Neutrophil (primary cell): ENCODE data around the gene NPAS2.

Experiments
- H3K27ac ChIP-seq: fragments of 200-600 bp; sonication (generic); 2 replicates; pipeline ENCODE4 v1.5.1; 2016; ENCODE audit warnings: mild to moderate bottlenecking, moderate library complexity
- H3K27me3 ChIP-seq: fragments of 200-600 bp; sonication (generic); 2 replicates; pipeline ENCODE4 v1.6.0; 2016; ENCODE audit warnings: mild to moderate bottlenecking
- H3K36me3 ChIP-seq: fragments of 200-600 bp; sonication (generic); 2 replicates; pipeline ENCODE4 v1.5.1; 2017
- H3K4me1 ChIP-seq, 2 experiments: fragments of 200-600 bp in 1 of 2; sonication (generic) in 1 of 2; 1 replicate in 1 of 2; 2 replicates in 1 of 2; pipeline versions ENCODE4 v1.5.1 to v1.6.1; 2013 to 2016; ENCODE audit warnings: low read depth in 1 of 2, low read length in 1 of 2, mild to moderate bottlenecking in 1 of 2, moderate library complexity in 1 of 2; ENCODE audit not compliant: control insufficient read depth in 1 of 2, insufficient read depth in 1 of 2
- H3K4me3 ChIP-seq, 2 experiments: fragments of 200-600 bp in 1 of 2; sonication (generic) in 1 of 2; 1 replicate in 1 of 2; 2 replicates in 1 of 2; pipeline ENCODE4 v1.5.1; 2013 to 2016; ENCODE audit warnings: low read depth in 1 of 2, low read length in 1 of 2, mild to moderate bottlenecking in 1 of 2, moderate library complexity in 1 of 2
- H3K9me3 ChIP-seq: fragments of 200-600 bp; sonication (generic); 2 replicates; pipeline ENCODE4 v1.5.1; 2016
- TF ChIP-seq, protein P1 (sequence below): fragments of 200-600 bp; sonication (generic); IDR thresholded peaks from 2 replicates; pipeline ENCODE4 v1.5.1; 2016; ENCODE audit warnings: antibody characterized with exemption

NPAS2 gene

DNA sequence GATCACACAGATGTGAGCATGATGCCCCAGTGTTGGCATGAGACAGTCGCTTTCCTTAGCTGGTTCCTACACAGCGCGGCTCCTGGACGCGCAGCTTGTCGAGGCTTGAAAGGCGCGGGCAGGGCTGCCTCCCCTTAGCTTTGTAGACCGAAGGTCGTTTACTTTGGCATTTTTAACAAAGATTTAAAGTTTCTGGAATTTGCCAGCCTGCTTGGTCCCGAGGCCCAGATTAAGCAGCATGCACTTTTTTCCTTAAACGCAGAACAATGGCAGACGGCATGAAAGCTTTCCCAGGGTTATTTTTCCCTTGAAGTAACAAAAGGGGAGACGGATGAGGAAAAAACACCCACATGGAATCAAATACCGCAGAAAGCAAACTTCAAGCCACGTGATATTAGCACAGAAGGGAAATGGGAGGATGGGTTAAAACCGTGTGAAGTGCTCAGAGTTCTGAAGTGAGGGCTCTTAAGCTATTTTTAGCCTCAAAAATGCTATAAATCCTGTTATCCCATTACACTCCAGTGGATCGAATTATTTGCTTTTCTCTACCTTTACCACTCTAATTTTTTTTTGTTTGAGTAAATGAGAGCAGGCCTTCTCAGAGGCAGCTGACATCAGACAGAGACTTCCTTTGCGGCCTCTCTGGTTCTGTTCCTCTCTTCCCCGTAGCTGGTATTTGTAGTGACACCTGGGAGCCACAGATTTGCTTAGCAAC lies 55.7 kb downstream of the NPAS2 start:
- H3K9me3 ChIP-seq, result no peaks in the 10 kb centered on the region

DNA sequence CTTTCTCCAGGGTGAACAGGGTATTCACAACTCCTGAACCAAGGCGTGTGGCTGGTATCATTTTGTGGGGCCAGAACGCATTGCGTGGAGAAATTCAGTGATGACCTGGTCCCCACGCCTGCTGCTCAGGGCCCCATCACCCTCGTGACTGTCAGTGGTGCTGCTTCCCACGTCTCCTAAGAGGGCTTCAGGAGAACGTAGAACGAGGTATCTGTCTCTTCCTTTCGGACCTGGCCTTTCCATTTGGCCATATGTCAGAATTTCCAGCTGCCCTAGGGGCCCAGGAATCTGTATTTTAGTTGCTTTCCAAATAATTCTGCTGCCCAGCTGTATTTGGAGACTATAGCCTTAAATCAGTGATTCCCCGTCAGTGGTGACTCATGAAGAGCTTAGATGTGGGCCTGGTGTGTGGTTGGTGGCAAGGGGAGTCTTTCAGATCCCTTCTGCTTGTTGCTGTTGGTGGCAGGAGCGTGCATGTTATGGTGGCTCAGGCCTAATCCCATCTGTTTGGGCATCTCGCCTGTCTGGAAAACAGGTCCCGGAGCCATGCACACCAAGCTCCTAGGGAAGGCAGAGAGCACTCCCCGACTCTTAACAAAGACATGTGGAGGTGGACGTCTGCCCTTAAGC lies 56.4 kb downstream of the NPAS2 start:
- TF ChIP-seq, protein P1, sequence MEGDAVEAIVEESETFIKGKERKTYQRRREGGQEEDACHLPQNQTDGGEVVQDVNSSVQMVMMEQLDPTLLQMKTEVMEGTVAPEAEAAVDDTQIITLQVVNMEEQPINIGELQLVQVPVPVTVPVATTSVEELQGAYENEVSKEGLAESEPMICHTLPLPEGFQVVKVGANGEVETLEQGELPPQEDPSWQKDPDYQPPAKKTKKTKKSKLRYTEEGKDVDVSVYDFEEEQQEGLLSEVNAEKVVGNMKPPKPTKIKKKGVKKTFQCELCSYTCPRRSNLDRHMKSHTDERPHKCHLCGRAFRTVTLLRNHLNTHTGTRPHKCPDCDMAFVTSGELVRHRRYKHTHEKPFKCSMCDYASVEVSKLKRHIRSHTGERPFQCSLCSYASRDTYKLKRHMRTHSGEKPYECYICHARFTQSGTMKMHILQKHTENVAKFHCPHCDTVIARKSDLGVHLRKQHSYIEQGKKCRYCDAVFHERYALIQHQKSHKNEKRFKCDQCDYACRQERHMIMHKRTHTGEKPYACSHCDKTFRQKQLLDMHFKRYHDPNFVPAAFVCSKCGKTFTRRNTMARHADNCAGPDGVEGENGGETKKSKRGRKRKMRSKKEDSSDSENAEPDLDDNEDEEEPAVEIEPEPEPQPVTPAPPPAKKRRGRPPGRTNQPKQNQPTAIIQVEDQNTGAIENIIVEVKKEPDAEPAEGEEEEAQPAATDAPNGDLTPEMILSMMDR, result no peak

More for the DNA sequence above, 55.7 kb downstream of the NPAS2 start:
- no peak overlapping the region for H3K4me3 ChIP-seq
- TF ChIP-seq, protein P1, result no peak
- no peak overlapping the region for H3K27ac ChIP-seq
- H3K27me3 ChIP-seq, result no peaks in the 10 kb centered on the region
- H3K36me3 ChIP-seq, result no peaks in the 10 kb centered on the region
- no peaks in the 10 kb centered on the region for H3K4me1 ChIP-seq

DNA sequence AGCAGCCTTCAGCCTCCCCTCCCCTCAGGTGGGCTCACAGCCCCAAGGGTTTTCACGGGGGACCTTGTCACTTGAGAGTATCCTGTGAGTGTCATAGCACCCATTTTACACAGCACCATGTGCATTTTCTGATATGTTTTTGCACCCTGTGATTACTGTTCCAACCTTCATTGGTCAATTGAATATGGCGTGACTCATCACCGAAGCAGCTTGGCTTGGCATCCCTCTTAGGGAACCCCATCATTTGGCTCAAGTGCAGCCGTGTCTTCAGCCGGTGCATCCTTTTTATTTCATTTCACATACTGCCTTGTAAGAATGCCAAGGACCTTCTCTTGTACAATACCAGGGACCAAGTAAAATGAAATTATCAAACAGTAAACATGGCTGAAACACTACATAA lies 57.6 kb downstream of the NPAS2 start:
- Histone ChIP-seq H3K4me3 (no peak overlapping the region), H3K36me3 (no peaks in the 10 kb centered on the region), H3K27ac (no peak overlapping the region), H3K9me3 (no peaks in the 10 kb centered on the region), H3K4me1 (no peaks in the 10 kb centered on the region), H3K27me3 (no peaks in the 10 kb centered on the region)
- TF ChIP-seq, protein P1, result no peak

More for the DNA sequence above, 56.4 kb downstream of the NPAS2 start:
- Histone ChIP-seq H3K36me3 (no peaks in the 10 kb centered on the region), H3K4me1 (no peaks in the 10 kb centered on the region), H3K27me3 (no peaks in the 10 kb centered on the region), H3K27ac (no peak overlapping the region), H3K4me3 (no peak overlapping the region), H3K9me3 (no peaks in the 10 kb centered on the region)

DNA sequence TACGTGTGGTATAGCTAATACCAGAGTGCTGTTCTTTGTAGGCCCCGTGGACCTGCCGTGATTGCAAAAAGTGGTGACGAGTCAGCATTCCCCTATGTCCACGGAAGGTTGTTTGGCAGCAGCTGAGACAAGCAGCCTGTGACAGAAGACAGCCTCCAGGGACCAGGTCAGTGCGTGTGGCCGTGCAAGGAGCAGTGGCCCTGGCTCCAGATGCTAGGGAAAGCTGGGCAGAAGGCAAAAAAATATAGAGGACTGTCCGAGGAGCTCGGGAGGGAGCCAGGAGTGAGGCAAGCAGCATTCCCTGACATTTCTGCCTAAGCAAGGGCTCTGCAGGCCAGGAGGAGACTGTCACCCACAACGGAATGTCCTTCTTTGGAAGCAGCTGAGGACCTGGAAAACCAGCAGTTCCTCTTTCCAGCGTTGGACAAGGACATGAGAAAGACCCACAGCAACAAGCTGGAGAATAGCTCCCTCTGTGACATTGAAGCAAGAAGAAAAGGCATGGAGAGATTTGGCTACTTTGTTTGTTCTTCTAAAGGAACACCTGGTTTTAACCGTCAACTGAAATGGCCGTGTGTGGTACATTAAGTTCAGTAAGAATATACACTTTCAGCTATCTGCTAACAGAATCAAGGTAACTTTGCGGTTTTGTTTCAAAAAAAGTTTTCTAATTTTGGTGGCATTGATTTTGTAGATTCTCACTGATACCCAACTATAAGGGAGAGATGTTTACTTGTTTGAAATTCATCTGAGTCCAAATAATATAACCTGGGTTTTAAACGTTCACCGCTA lies 58.3 kb downstream of the NPAS2 start:
- H3K4me3 ChIP-seq, result no peak overlapping the region
- TF ChIP-seq, protein P1, result no peak
- H3K4me1 ChIP-seq, result no peaks in the 10 kb centered on the region
- no peaks in the 10 kb centered on the region for H3K27me3 ChIP-seq
- no peaks in the 10 kb centered on the region for H3K36me3 ChIP-seq
- H3K9me3 ChIP-seq, result no peaks in the 10 kb centered on the region
- no peak overlapping the region for H3K27ac ChIP-seq

DNA sequence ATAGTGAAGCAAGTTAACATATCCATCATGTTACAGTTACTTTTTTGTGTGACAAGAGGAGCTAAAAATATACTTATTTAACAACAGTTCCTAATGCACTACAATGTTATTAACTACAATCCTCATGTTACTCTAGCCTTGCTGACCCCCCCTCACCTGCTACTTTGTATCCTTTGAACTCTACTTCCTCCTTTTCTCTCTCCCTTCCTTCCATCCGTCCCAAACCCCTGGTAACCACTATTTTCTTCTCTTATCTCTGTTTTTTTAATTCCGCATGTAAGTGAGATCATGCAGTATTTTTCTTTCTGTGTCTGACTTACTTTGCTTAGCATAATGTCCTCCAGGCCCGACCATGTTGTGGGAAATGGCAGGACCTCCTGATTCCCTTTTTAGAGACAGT lies 59.4 kb downstream of the NPAS2 start:
- no peak overlapping the region for H3K27ac ChIP-seq
- no peaks in the 10 kb centered on the region for H3K4me1 ChIP-seq
- TF ChIP-seq, protein P1, result no peak

More for the DNA sequence above, 59.4 kb downstream of the NPAS2 start:
- no peak overlapping the region for H3K4me3 ChIP-seq
- H3K36me3 ChIP-seq, result no peaks in the 10 kb centered on the region
- no peaks in the 10 kb centered on the region for H3K9me3 ChIP-seq
- peaks cover 4% of the 10 kb centered on the region for H3K27me3 ChIP-seq
